ENCODE measurements around the gene WDFY4.

The WDFY4 gene

GRCh38 chr10:48883701-48884100 lies 199.0 kb downstream of the WDFY4 start:
- TF ChIP-seq BACH2 (CRISPR knock-in tag; IDR thresholded peaks at IDR 0.05; ENCODE audit: borderline replicate concordance) (no peak), ARNTL (CRISPR knock-in tag; IDR thresholded peaks at IDR 0.05; ENCODE audit: borderline replicate concordance, low read depth) (no peak)
- no peak for ATAC-seq

- TF ChIP-seq ZC3H10 (CRISPR knock-in tag; IDR thresholded peaks at IDR 0.05) (no peak), TOX (CRISPR knock-in tag; IDR thresholded peaks at IDR 0.05; ENCODE audit: borderline replicate concordance) (no peak), ISL1 (CRISPR knock-in tag; IDR thresholded peaks at IDR 0.05) (no peak), OSR1 (CRISPR knock-in tag; IDR thresholded peaks at IDR 0.05) (no peak), ZNF565 (CRISPR knock-in tag; conservative IDR thresholded peaks at IDR 0.05; ENCODE audit: low read depth) (no peak), ESRRG (CRISPR knock-in tag; IDR thresholded peaks at IDR 0.05) (no peak), SNAI2 (CRISPR knock-in tag; IDR thresholded peaks at IDR 0.05) (no peak), ZFP30 (CRISPR knock-in tag; IDR thresholded peaks at IDR 0.05) (no peak), CREB5 (CRISPR knock-in tag; IDR thresholded peaks at IDR 0.05; ENCODE audit: low read depth) (no peak), CSDC2 (CRISPR knock-in tag; IDR thresholded peaks at IDR 0.05) (no peak), BACH2 (CRISPR knock-in tag; IDR thresholded peaks at IDR 0.05; ENCODE audit: borderline replicate concordance) (no peak), TCF4 (CRISPR knock-in tag; IDR thresholded peaks at IDR 0.05; ENCODE audit: borderline replicate concordance) (no peak)
- no peak for ATAC-seq
These were observed 199.7 kb downstream of the WDFY4 start for GRCh38 chr10:48884179-48885045.

- TF ChIP-seq CSDC2 (CRISPR knock-in tag; IDR thresholded peaks at IDR 0.05) = no peak
- no peak for TF ChIP-seq ESRRG (CRISPR knock-in tag; IDR thresholded peaks at IDR 0.05)
- TF ChIP-seq ZNF70 (CRISPR knock-in tag; IDR thresholded peaks at IDR 0.05) = no peak
- TF ChIP-seq ZFP30 (CRISPR knock-in tag; IDR thresholded peaks at IDR 0.05) = no peak
- ATAC-seq = no peak
These were observed 200.7 kb downstream of the WDFY4 start for GRCh38 chr10:48885376-48885775.

GRCh38 chr10:48887982-48888381 lies 203.3 kb downstream of the WDFY4 start:
- no peak for TF ChIP-seq OSR1 (CRISPR knock-in tag; IDR thresholded peaks at IDR 0.05)
- TF ChIP-seq ZNF70 (CRISPR knock-in tag; IDR thresholded peaks at IDR 0.05) = no peak
- no peak for TF ChIP-seq PPARA (CRISPR knock-in tag; IDR thresholded peaks at IDR 0.05; ENCODE audit: borderline replicate concordance)
- TF ChIP-seq CSDC2 (CRISPR knock-in tag; IDR thresholded peaks at IDR 0.05) = no peak
- no peak for TF ChIP-seq CSRNP3 (CRISPR knock-in tag; IDR thresholded peaks at IDR 0.05)
- TF ChIP-seq ZC3H10 (CRISPR knock-in tag; IDR thresholded peaks at IDR 0.05) = no peak
- no peak for TF ChIP-seq ZNF8 (CRISPR knock-in tag; IDR thresholded peaks at IDR 0.05)
- TF ChIP-seq RARB (CRISPR knock-in tag; IDR thresholded peaks at IDR 0.05) = no peak

GRCh38 chr10:48890888-48891850 lies 206.5 kb downstream of the WDFY4 start:
- ATAC-seq = no peak
- TF ChIP-seq ISL1 (CRISPR knock-in tag; IDR thresholded peaks at IDR 0.05) (no peak), POU6F1 (CRISPR knock-in tag; IDR thresholded peaks at IDR 0.05; ENCODE audit: borderline replicate concordance, low read depth) (no peak), RARB (CRISPR knock-in tag; IDR thresholded peaks at IDR 0.05) (no peak), OSR1 (CRISPR knock-in tag; IDR thresholded peaks at IDR 0.05) (no peak), TCF4 (CRISPR knock-in tag; IDR thresholded peaks at IDR 0.05; ENCODE audit: borderline replicate concordance) (no peak), SNAI2 (CRISPR knock-in tag; IDR thresholded peaks at IDR 0.05) (no peak), BACH2 (CRISPR knock-in tag; IDR thresholded peaks at IDR 0.05; ENCODE audit: borderline replicate concordance) (no peak)

More at GRCh38 chr10:48887982-48888381, 203.3 kb downstream of the WDFY4 start:
- ATAC-seq = no peak
